MV-4-11 (cell line): Measurements from ENCODE around the gene ROBO1.
"Not testable (repeated sequence)": the region's sequence is repeated elsewhere in the genome, so short reads cannot be mapped to it uniquely, and the experiment has no call there.

ENCODE experiments used
- DNase-seq: peaks from one replicate; lab custom pipeline; 2025; lab: John Stamatoyannopoulos, UW

ROBO1 gene

GRCh38 chr3:79551321-79551892, 216.4 kb downstream of the ROBO1 start:
- no peak for DNase-seq

- no peak for DNase-seq
Measured at GRCh38 chr3:79543218-79543982, 224.4 kb downstream of the ROBO1 start.

- DNase-seq: no peak
Measured at GRCh38 chr3:79534727-79535126, 233.1 kb downstream of the ROBO1 start.

GRCh38 chr3:79531566-79532295, 236.1 kb downstream of the ROBO1 start:
- DNase-seq: no peak

- peak; percentile 24 for DNase-seq
Measured at GRCh38 chr3:79521221-79521848, 246.5 kb downstream of the ROBO1 start.

GRCh38 chr3:79517766-79518413, 249.9 kb downstream of the ROBO1 start:
- DNase-seq: no peak

GRCh38 chr3:79516795-79517194, 251.0 kb downstream of the ROBO1 start:
- DNase-seq: no peak

- no peak for DNase-seq
Measured at GRCh38 chr3:79515072-79515471, 252.7 kb downstream of the ROBO1 start.

- no peak for DNase-seq
Measured at GRCh38 chr3:79514069-79514468, 253.7 kb downstream of the ROBO1 start.

- no peak for DNase-seq
Measured at GRCh38 chr3:79506751-79507150, 261.0 kb downstream of the ROBO1 start.

GRCh38 chr3:79502216-79502681, 265.5 kb downstream of the ROBO1 start:
- not testable (repeated sequence) for DNase-seq

GRCh38 chr3:79497447-79498111, 270.2 kb downstream of the ROBO1 start:
- DNase-seq: peak; percentile 4

GRCh38 chr3:79491029-79491641, 276.7 kb downstream of the ROBO1 start:
- DNase-seq: no peak

- no peak for DNase-seq
Measured at GRCh38 chr3:79490165-79491028, 277.4 kb downstream of the ROBO1 start.

GRCh38 chr3:79488407-79488806, 279.4 kb downstream of the ROBO1 start:
- DNase-seq: no peak

GRCh38 chr3:79480746-79481145, 287.1 kb downstream of the ROBO1 start:
- DNase-seq: no peak

- no peak for DNase-seq
Measured at GRCh38 chr3:79478620-79479019, 289.2 kb downstream of the ROBO1 start.

- no peak for DNase-seq
Measured at GRCh38 chr3:79477242-79477641, 290.6 kb downstream of the ROBO1 start.

- DNase-seq: no peak
Measured at GRCh38 chr3:79473993-79474392, 293.8 kb downstream of the ROBO1 start.

- no peak for DNase-seq
Measured at GRCh38 chr3:79467721-79468120, 300.1 kb downstream of the ROBO1 start.
